Activated CD4-positive, alpha-beta memory T cell treated with anti-CD3 and anti-CD28 coated beads, Interleukin-2, amount 10 ng/mL, durations not matched to agents 7 days and 5 days (primary cell): ENCODE measurements around the gene SEM1. TPM values are rescaled to one million over a fixed set of nuclear protein-coding genes. Genes with fewer than 3 reads are reported as not detected.

Source experiments
- CTCF ChIA-PET: fragments of 350-600 bp; sonication (Branson Sonifier 250); formaldehyde crosslinking; loops from one replicate; lab custom pipeline; 2021; ENCODE audit warnings: antibody characterized with exemption, inconsistent platforms; lab: Charles Lee
- POLR2A ChIA-PET: fragments of 350-600 bp; sonication (Branson Sonifier 250); formaldehyde crosslinking; loops from one replicate; lab custom pipeline; 2021; ENCODE audit warnings: antibody characterized with exemption; lab: Charles Lee
- DNase-seq: peaks from one replicate; pipeline ENCODE4 v3.0.0-alpha.2; 2020
- H3K27ac Mint-ChIP-seq: one replicate; pipeline ENCODE4 v1.8.0; 2021; ENCODE audit warnings: mild to moderate bottlenecking, mixed read lengths
- H3K27me3 Mint-ChIP-seq: one replicate; pipeline ENCODE4 v1.8.0; 2021; ENCODE audit warnings: mixed read lengths
- H3K36me3 Mint-ChIP-seq: one replicate; pipeline ENCODE4 v1.8.0; 2021; ENCODE audit warnings: low read depth, mixed read lengths
- H3K4me1 Mint-ChIP-seq: one replicate; pipeline ENCODE4 v1.8.0; 2021; ENCODE audit warnings: mixed read lengths
- H3K4me3 Mint-ChIP-seq: one replicate; pipeline ENCODE4 v1.8.0; 2021; ENCODE audit warnings: mild to moderate bottlenecking, mixed read lengths
- H3K9me3 Mint-ChIP-seq: one replicate; pipeline ENCODE4 v1.8.0; 2021; ENCODE audit warnings: mixed read lengths
- total RNA-seq, 2 experiments: library from RNA; stranded (reverse); gene quantifications; one replicate each; pipeline ENCODE4 v1.2.3, GENCODE V29; 2021

Gene SEM1
- total RNA-seq, 2 experiments from 2014 or later: 40.5 to 43.3 TPM

- H3K4me1 Mint-ChIP-seq: peaks cover 5% of the 10 kb centered on the region
- no peak overlapping the region for H3K27ac Mint-ChIP-seq
- DNase-seq: no peak
- H3K36me3 Mint-ChIP-seq: peaks cover 39% of the 10 kb centered on the region
- no peak overlapping the region for H3K4me3 Mint-ChIP-seq
- no peaks in the 10 kb centered on the region for H3K9me3 Mint-ChIP-seq
- no peaks in the 10 kb centered on the region for H3K27me3 Mint-ChIP-seq
- ChIA-PET POLR2A (no interaction called here), CTCF (no interaction called here)
These were observed 14.1 kb downstream of the SEM1 start for GRCh38 chr7:96695581-96695980.

- ChIA-PET CTCF (no interaction called here), POLR2A (no interaction called here)
- Mint-ChIP-seq H3K9me3 (no peaks in the 10 kb centered on the region), H3K27ac (no peak overlapping the region), H3K4me3 (no peak overlapping the region), H3K4me1 (peaks cover 5% of the 10 kb centered on the region), H3K36me3 (peaks cover 44% of the 10 kb centered on the region), H3K27me3 (no peaks in the 10 kb centered on the region)
- DNase-seq: no peak
These were observed 15.6 kb downstream of the SEM1 start for GRCh38 chr7:96694082-96694481.

- peaks cover 3% of the 10 kb centered on the region for H3K9me3 Mint-ChIP-seq
- H3K4me3 Mint-ChIP-seq: no peak overlapping the region
- ChIA-PET POLR2A (no interaction called here), CTCF (no interaction called here)
- H3K27ac Mint-ChIP-seq: no peak overlapping the region
- no peak for DNase-seq
- peaks cover 47% of the 10 kb centered on the region for H3K36me3 Mint-ChIP-seq
- no peaks in the 10 kb centered on the region for H3K27me3 Mint-ChIP-seq
- H3K4me1 Mint-ChIP-seq: peaks cover 7% of the 10 kb centered on the region
These were observed 17.9 kb downstream of the SEM1 start for GRCh38 chr7:96691702-96692101.

GRCh38 chr7:96689414-96689813 is 20.2 kb downstream of the SEM1 start:
- ChIA-PET CTCF (no interaction called here), POLR2A (no interaction called here)
- H3K36me3 Mint-ChIP-seq: peaks cover 54% of the 10 kb centered on the region
- H3K27ac Mint-ChIP-seq: no peak overlapping the region
- H3K27me3 Mint-ChIP-seq: no peaks in the 10 kb centered on the region
- H3K4me3 Mint-ChIP-seq: no peak overlapping the region
- DNase-seq: no peak
- H3K4me1 Mint-ChIP-seq: peaks cover 27% of the 10 kb centered on the region
- H3K9me3 Mint-ChIP-seq: peaks cover 3% of the 10 kb centered on the region

GRCh38 chr7:96686305-96686704 is 23.3 kb downstream of the SEM1 start:
- peak overlapping the region; percentile 81 for H3K27ac Mint-ChIP-seq
- H3K36me3 Mint-ChIP-seq: peaks cover 58% of the 10 kb centered on the region
- DNase-seq: no peak
- ChIA-PET CTCF (no interaction called here), POLR2A (interaction anchor here (1.0 kb wide), 1 partner anchor 432 kb away, joined by 3 read pairs; the partner anchor contains the start of gene SDHAF3)
- no peaks in the 10 kb centered on the region for H3K27me3 Mint-ChIP-seq
- H3K4me3 Mint-ChIP-seq: peak overlapping the region; percentile 11
- H3K9me3 Mint-ChIP-seq: peaks cover 9% of the 10 kb centered on the region
- H3K4me1 Mint-ChIP-seq: peaks cover 26% of the 10 kb centered on the region

GRCh38 chr7:96685755-96686154 is 23.9 kb downstream of the SEM1 start:
- Mint-ChIP-seq H3K4me1 (peaks cover 26% of the 10 kb centered on the region), H3K27ac (peak overlapping the region; percentile 81), H3K27me3 (no peaks in the 10 kb centered on the region), H3K9me3 (peaks cover 9% of the 10 kb centered on the region), H3K36me3 (peaks cover 61% of the 10 kb centered on the region), H3K4me3 (peak overlapping the region; percentile 19)
- ChIA-PET POLR2A (interaction anchor here (1.0 kb wide), 1 partner anchor 432 kb away, joined by 3 read pairs; the partner anchor contains the start of gene SDHAF3), CTCF (no interaction called here)
- DNase-seq: no peak

- Mint-ChIP-seq H3K27me3 (no peaks in the 10 kb centered on the region), H3K9me3 (peaks cover 9% of the 10 kb centered on the region), H3K4me3 (peak overlapping the region; percentile 19), H3K27ac (peak overlapping the region; percentile 81), H3K4me1 (peaks cover 26% of the 10 kb centered on the region), H3K36me3 (peaks cover 59% of the 10 kb centered on the region)
- CTCF ChIA-PET: no interaction called here
- DNase-seq: no peak
- POLR2A ChIA-PET: interaction anchor here (1.0 kb wide), 1 partner anchor 433 kb away, joined by 3 read pairs; the partner anchor contains the start of gene SDHAF3
These were observed 24.3 kb downstream of the SEM1 start for GRCh38 chr7:96685353-96685752.

GRCh38 chr7:96679886-96680285 is 29.8 kb downstream of the SEM1 start:
- ChIA-PET POLR2A (no interaction called here), CTCF (no interaction called here)
- Mint-ChIP-seq H3K9me3 (peaks cover 6% of the 10 kb centered on the region), H3K27me3 (no peaks in the 10 kb centered on the region), H3K4me3 (no peak overlapping the region), H3K4me1 (peaks cover 7% of the 10 kb centered on the region), H3K36me3 (peaks cover 35% of the 10 kb centered on the region), H3K27ac (no peak overlapping the region)
- no peak for DNase-seq

- no peaks in the 10 kb centered on the region for H3K9me3 Mint-ChIP-seq
- H3K27ac Mint-ChIP-seq: no peak overlapping the region
- H3K4me3 Mint-ChIP-seq: no peak overlapping the region
- H3K4me1 Mint-ChIP-seq: no peaks in the 10 kb centered on the region
- DNase-seq: no peak
- peaks cover 8% of the 10 kb centered on the region for H3K36me3 Mint-ChIP-seq
- POLR2A ChIA-PET: no interaction called here
- CTCF ChIA-PET: no interaction called here
- H3K27me3 Mint-ChIP-seq: no peaks in the 10 kb centered on the region
These were observed 32.7 kb downstream of the SEM1 start for GRCh38 chr7:96676919-96677318.

- H3K4me1 Mint-ChIP-seq: no peaks in the 10 kb centered on the region
- H3K27ac Mint-ChIP-seq: no peak overlapping the region
- H3K9me3 Mint-ChIP-seq: no peaks in the 10 kb centered on the region
- peaks cover under 1% of the 10 kb centered on the region for H3K36me3 Mint-ChIP-seq
- no peak overlapping the region for H3K4me3 Mint-ChIP-seq
- POLR2A ChIA-PET: no interaction called here
- CTCF ChIA-PET: no interaction called here
- no peak for DNase-seq
- H3K27me3 Mint-ChIP-seq: no peaks in the 10 kb centered on the region
These were observed 34.1 kb downstream of the SEM1 start for GRCh38 chr7:96675548-96675947.

GRCh38 chr7:96674565-96674964 is 35.1 kb downstream of the SEM1 start:
- POLR2A ChIA-PET: no interaction called here
- Mint-ChIP-seq H3K4me3 (no peak overlapping the region), H3K9me3 (no peaks in the 10 kb centered on the region), H3K36me3 (no peaks in the 10 kb centered on the region), H3K27ac (no peak overlapping the region), H3K4me1 (no peaks in the 10 kb centered on the region), H3K27me3 (no peaks in the 10 kb centered on the region)
- no peak for DNase-seq
- CTCF ChIA-PET: no interaction called here

GRCh38 chr7:96671854-96672253 is 37.8 kb downstream of the SEM1 start:
- Mint-ChIP-seq H3K27ac (no peak overlapping the region), H3K36me3 (no peaks in the 10 kb centered on the region), H3K9me3 (no peaks in the 10 kb centered on the region), H3K27me3 (no peaks in the 10 kb centered on the region), H3K4me3 (no peak overlapping the region), H3K4me1 (no peaks in the 10 kb centered on the region)
- POLR2A ChIA-PET: no interaction called here
- CTCF ChIA-PET: no interaction called here
- DNase-seq: no peak

- no peak for DNase-seq
- Mint-ChIP-seq H3K9me3 (no peaks in the 10 kb centered on the region), H3K27me3 (no peaks in the 10 kb centered on the region), H3K4me3 (no peak overlapping the region), H3K27ac (no peak overlapping the region), H3K4me1 (no peaks in the 10 kb centered on the region), H3K36me3 (no peaks in the 10 kb centered on the region)
- ChIA-PET CTCF (no interaction called here), POLR2A (no interaction called here)
These were observed 39.0 kb downstream of the SEM1 start for GRCh38 chr7:96670338-96671289.
